Measurements from ENCODE around the gene ECSCR.
"Not testable (repeated sequence)": the region's sequence is repeated elsewhere in the genome, so short reads cannot be mapped to it uniquely, and the experiment has no call there.

Gene ECSCR

DNA sequence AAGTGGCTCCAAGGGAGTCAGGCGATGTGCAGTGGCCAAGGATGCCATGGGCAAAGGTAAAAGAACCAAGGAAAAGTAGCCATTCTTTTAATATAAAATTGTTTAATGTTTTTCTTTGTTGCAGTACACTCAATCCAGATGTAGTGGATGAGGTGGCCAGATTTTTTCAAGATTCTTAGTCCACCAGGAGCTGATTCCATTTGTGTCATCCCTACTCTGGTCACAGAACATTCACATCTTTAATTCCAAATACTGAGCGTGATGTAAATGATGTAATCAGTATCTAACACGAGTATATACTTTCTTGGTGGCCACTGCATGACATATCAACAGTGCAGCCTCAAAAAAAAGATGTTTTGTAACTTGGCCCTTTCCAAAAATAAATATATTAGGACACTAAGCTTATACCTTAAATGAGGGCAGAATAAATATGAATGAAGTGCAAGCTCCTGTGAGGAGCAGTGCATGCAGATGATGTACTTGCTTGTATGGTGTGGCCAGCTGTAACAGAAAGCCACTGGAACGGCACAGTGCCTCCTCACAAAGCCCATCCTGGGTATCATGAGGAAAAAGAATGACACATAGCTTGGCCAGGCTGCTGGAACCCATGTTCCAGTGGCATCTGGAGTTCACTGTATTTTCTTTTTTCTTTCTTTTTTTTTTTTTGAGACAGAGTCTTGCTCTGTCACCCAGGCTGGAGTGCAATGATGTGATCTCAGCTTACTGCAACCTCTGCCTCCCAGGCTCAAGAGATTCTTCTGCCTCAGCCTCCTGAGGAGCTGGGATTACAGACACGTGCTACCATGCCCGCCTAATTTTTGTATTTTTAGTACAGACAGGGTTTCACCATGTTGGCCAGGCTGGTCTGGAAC lies 52.2 kb downstream of the ECSCR start:
- no peak for DNase-seq

DNA sequence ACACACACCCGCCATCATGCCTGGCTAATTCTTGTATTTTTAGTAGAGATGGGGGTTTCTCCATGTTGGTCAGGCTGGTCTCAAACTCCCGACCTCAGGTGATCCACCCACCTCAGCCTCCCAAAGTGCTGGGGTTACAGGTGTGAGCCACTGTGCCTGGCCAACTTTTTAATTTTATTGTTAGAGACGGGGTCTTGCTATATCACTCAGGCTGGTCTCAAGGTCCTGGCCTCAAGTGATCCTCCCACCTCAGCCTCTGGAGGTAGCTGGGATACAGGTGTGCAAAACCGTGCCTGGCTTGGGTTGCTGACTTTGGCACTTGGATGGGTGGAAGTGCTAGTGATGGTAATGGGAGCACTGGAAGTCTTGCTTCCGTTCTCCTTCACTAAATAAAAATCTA lies 53.4 kb downstream of the ECSCR start:
- not testable (repeated sequence) for DNase-seq

DNA sequence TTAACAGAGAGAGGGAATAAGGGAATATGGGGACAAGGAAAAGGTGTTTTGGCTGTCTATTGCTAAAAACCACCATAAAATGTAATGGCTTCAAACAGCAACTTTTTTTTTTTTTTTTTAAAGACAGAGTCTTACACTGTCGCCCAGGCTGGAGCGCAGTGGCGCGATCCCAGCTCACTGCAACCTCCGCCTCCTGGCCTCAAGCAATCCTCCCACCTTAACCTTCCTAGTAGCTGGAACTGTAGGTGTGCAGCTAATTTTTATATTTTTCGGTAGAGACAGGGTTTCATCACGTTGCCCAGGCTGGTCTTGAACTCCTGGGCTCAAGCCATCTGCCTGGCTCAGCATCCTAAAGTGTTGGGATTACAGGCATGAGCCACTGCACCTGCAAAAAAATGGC lies 54.4 kb downstream of the ECSCR start:
- DNase-seq, result no peak

DNA sequence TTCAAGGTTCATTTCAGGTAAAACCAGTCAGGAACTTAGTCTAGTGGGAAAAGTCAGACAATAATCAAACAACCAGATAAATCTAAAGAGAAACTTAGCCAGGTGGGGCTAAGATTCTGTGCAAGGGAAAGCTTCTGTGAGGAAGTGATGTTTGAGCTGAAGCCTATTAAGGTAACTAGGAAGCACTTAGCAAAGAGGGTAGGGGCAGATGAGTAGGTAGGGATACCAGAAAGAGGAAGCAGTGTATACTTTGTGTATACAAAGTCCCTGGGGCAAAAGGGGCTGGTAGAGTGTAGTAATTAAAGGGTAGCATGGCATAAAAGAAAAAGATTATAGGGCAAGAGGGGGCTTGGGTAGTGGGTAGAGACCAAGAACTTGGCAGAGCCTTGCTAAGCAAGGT lies 55.0 kb downstream of the ECSCR start:
- peak; percentile 55 for DNase-seq

DNA sequence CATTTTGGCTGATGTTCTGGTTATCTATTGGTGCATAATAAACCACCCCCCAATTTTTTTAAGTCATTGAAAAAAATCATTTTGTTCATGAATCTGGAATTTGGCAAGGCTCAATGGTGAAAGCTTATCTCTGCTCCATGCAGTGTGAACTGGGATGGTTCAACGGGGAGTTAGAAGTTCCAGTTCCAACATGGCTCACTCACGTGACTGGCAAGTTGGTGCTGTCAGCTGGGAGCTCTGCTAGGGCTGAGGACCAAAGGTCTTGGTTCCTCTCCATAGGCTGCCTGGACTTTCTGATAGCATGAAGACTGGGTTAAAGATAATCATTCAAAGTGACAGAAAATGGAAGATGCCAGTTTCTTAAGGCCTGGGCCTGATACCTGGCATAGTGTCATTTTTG lies 55.6 kb downstream of the ECSCR start:
- DNase-seq, result no peak

DNA sequence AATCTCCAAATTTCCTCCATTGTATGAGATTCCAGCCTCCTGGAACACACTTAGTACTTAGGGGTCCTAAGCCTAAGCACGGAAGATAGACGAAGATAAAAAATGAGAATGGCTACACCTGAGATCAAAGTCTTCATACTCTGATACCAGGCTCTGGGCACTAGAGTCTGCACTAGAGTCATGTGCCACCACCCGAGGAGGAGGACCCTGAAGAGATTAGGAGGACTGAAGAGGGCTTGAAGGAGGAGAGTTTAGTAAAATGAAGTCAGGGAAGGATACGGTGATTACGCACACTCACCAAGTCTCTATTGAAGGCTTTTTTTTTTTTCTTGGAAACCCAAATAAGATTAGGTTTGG lies 58.1 kb downstream of the ECSCR start:
- DNase-seq, result peak; percentile 59

DNA sequence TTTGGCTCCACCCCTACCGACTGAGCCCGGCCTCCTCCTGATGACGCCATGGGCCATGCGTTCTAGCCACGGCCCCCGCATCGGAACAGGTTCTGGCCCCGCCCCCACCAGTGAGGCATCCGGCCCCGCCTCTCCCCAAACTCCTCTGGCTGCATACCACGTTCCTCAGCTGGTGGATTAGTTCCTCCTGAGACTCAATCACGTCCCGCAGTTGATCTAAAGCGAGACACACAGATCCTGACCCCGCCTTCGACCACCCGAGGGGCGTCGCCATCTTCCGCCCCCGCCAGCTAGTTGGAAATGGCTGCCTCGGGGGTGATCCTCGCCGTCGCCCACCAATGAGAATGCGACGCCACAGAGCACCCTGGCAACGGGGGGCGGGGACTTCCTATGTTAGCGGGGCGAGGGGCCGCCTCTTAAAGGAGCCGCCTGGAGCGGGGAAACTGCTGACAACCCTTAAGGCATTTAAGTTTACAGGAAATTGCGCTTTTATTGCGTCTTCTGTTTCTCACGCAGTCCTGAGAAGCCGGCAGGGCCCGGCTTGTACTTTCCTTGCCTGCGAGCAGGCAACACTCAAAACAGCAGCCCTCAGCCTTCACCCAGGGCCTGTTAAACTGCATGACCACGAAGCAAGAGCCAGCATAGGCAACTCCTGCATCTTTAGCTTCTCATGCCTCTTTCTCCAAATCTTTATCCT lies 58.6 kb downstream of the ECSCR start, which contains the start of gene SPATA24:
SPATA24 (minus strand) TSS at position 303 of the 697 bp plus-strand sequence; CDS start at position 274, 29 bp downstream.
- peak; percentile 99 for DNase-seq

DNA sequence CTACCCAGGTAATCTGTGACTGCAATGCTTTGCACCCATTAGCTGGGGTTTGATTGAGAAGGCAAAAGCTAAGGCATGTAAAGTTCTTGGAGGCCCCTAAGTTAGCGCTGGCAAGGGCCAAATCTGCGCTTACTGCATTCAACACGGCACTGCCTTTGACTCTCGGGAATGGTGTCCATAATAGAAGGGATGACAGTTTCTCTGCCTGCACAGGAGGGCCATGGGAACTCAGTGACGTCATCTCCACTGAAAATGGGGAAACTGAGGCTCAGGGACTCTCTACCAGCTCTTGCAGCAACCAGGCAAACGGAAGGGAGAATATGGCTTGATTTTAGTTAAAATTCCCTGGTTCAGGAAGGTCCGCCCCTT lies 59.1 kb downstream of the ECSCR start:
- no peak for DNase-seq

DNA sequence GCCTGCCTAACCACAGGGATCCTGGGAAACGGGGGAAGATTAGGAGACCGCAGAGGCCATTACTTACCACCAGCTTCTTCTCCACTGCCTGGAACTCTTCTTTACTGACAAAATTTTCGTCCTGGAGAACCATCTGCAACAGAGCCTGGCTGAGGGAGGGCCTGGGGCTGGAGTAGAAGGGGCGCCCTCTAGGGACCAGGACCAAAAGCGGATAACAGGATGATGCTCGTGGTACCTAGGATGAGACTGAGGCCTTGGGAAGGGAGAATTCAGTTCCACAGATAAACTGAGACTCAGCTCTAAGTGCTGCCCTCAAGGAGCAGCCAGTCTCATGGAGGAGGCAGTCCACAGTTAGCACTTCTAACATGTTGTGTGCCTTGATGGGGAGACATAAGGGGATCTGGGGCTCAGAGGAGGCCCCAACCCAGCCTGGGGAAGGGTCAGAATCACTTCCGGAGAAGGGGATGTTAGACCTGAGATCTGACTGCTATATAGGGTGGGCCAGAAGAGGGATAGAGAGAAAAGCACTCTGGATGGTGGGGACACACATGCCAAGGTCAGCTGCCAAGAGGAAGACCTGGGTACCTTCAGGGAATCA lies 59.9 kb downstream of the ECSCR start:
- DNase-seq, result peak; percentile 64

DNA sequence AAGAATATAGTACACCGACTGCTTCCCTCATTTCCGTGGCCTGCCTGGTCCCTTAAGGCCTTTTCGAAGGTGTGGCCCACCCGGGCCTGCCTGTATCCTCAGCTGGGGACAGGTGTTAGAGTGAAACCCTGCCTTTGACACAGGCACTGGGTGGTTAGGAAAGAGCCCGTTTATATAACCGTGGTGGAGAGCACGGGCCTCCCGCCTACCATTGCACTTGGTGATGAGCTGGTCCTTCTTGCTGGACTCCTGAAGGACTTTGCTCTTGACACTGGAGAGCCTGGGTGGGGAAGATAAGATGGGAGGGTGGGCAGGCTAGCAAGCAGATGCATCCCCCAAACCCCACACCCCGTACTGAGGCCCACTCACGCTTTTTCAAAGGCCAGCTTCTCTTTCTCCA lies 61.0 kb downstream of the ECSCR start:
- DNase-seq, result no peak

DNA sequence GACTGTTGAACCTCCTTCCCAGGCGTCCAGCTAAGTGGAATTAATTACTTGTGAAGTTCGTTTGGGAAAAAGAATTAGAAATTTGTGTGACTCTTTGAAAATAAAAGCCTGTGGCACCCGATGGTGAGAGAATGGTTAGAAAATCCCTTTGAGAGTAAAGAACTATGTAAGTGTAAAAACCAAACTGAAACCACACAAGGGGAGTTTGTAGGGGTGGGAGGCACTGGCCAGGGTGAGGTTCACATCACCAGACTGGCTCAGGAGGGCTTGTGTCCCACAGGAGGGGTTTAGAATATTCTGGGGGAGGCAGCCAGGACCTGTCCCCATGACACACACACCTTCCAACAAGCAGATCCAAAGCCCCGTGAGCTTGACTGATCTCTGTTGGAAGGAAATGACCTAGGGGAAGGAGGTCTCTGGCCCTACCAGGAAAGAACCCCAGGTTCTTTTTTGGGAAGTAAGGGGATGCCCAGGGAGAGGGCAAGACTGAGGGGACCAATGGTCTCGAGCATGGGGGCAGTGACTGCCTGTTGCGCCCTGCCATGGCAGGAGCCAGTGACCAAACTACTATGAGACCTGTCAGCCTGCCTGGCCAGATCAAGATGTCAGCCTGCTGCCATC lies 62.9 kb downstream of the ECSCR start:
- no peak for DNase-seq

All from NCI-H82 (cell line).